PC-9 (cell line): ENCODE data around the gene CCDC39. TPM values are rescaled to one million over a fixed set of nuclear protein-coding genes. Genes with fewer than 3 reads are reported as not detected.
"Not testable (repeated sequence)": the region's sequence is repeated elsewhere in the genome, so short reads cannot be mapped to it uniquely, and the experiment has no call there.

Experiments used
- BruUV-seq: library from RNA; stranded (reverse); fragments of 400-500 nt; replicated peaks from 2 replicates; lab custom pipeline; 2021; lab: Mats Ljungman, UMichigan
- CTCF ChIA-PET: fragments of 300-600 bp; sonication (Branson Sonifier 250); formaldehyde crosslinking; loops from one replicate; lab custom pipeline; 2022; ENCODE audit warnings: antibody characterized with exemption; lab: Charles Lee
- POLR2A ChIA-PET: fragments of 300-600 bp; sonication (Branson Sonifier 250); formaldehyde crosslinking; loops from one replicate; lab custom pipeline; 2022; ENCODE audit warnings: antibody characterized with exemption; ENCODE audit not compliant: unreplicated experiment; lab: Charles Lee
- DNase-seq, 2 experiments: peaks; one replicate each; pipeline versions ENCODE4 v3.0.0 to v3.0.0-alpha.2; 2015 to 2022; ENCODE audit warnings: mixed read lengths in 1 of 2
- H2AFZ ChIP-seq: fragments of 200-600 bp; sonication (generic); 2 replicates; pipeline ENCODE4 v1.8.1; 2017; ENCODE audit warnings: antibody characterized with exemption
- H3F3A ChIP-seq: fragments of 200-600 bp; sonication (generic); 2 replicates; pipeline ENCODE4 v1.8.1; 2017; ENCODE audit warnings: antibody characterized with exemption, mild to moderate bottlenecking, low read depth; ENCODE audit not compliant: insufficient read depth
- H3K27ac ChIP-seq: fragments of 200-600 bp; sonication (generic); 2 replicates; pipeline ENCODE4 v1.6.1; 2016; ENCODE audit warnings: mixed run types
- H3K27me3 ChIP-seq: fragments of 200-600 bp; sonication (generic); 2 replicates; pipeline ENCODE4 v1.6.1; 2016; ENCODE audit warnings: low read depth, mixed run types; ENCODE audit not compliant: insufficient read depth
- H3K36me3 ChIP-seq: fragments of 200-600 bp; sonication (generic); 2 replicates; pipeline ENCODE4 v1.6.1; 2016; ENCODE audit warnings: low read depth, mixed run types
- H3K4me1 ChIP-seq: fragments of 200-600 bp; sonication (generic); replicated peaks from 2 replicates; pipeline ENCODE4 v1.6.1; 2016; ENCODE audit warnings: mixed run types; ENCODE audit not compliant: insufficient read depth
- H3K4me2 ChIP-seq: fragments of 200-600 bp; sonication (generic); 2 replicates; pipeline ENCODE4 v1.6.1; 2017; ENCODE audit warnings: mixed run types
- H3K4me3 ChIP-seq: fragments of 200-600 bp; sonication (generic); 2 replicates; pipeline ENCODE4 v1.6.1; 2016; ENCODE audit warnings: mixed run types
- H3K79me2 ChIP-seq: fragments of 200-600 bp; sonication (generic); 2 replicates; pipeline ENCODE4 v1.6.1; 2017; ENCODE audit warnings: low read depth, mixed run types
- H3K9me2 ChIP-seq: fragments of 200-600 bp; sonication (generic); 2 replicates; pipeline ENCODE4 v1.8.1; 2017; ENCODE audit warnings: mild to moderate bottlenecking; ENCODE audit not compliant: insufficient read depth
- H3K9me3 ChIP-seq: fragments of 200-600 bp; sonication (generic); 2 replicates; pipeline ENCODE4 v1.8.1; 2016; ENCODE audit warnings: low read depth; ENCODE audit not compliant: insufficient read depth
- H4K20me1 ChIP-seq: fragments of 200-600 bp; sonication (generic); 2 replicates; pipeline ENCODE4 v1.8.1; 2017; ENCODE audit not compliant: insufficient read depth
- EZH2 ChIP-seq: fragments of 200-600 bp; sonication (generic); IDR thresholded peaks from 2 replicates; pipeline ENCODE4 v1.8.0; 2017; ENCODE audit warnings: antibody characterized with exemption, low read depth
- intact Hi-C: fragments of 100-400 bp; cut with micrococcal nuclease; formaldehyde crosslinking; loops from one replicate; pipeline ENCODE4 v1.10.0; 2022; ENCODE audit not compliant: unreplicated experiment
- total RNA-seq: library from RNA; stranded (reverse); gene quantifications from 2 replicates; pipeline ENCODE4 v1.2.3, GENCODE V29; 2021
- TF ChIP-seq, protein P1 (sequence below): fragments of 200-600 bp; sonication (generic); conservative IDR thresholded peaks from 2 replicates; pipeline ENCODE4 v1.6.1; 2017; ENCODE audit warnings: mixed run types, antibody characterized with exemption, mild to moderate bottlenecking, moderate library complexity

The CCDC39 gene
- total RNA-seq, 1 experiment from 2014 or later = 0.26 TPM

DNA sequence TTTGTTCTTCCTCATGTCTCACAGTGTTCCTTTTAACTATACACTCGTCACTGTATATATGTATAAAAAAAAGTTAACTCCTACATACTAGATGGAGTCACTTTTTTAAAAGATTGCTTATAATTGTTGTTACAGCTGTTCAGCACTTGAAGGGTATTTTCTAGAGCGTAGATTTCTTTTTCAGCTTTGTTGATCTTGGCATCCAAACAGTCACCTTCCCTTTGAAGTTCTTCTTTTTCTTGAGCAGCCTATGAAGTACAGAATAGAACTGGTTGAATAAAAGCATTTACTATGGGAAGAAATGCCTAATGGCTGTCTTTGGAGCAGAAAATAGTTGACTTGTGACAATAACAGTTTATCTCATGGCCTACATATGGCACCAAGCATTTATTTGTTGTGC is 59.6 kb downstream of the CCDC39 start:
- H3K36me3 ChIP-seq = no peaks in the 10 kb centered on the region
- H2AFZ ChIP-seq = no peak overlapping the region
- H3K4me3 ChIP-seq = no peak overlapping the region
- TF ChIP-seq EZH2 = no peak
- TF ChIP-seq, protein P1, sequence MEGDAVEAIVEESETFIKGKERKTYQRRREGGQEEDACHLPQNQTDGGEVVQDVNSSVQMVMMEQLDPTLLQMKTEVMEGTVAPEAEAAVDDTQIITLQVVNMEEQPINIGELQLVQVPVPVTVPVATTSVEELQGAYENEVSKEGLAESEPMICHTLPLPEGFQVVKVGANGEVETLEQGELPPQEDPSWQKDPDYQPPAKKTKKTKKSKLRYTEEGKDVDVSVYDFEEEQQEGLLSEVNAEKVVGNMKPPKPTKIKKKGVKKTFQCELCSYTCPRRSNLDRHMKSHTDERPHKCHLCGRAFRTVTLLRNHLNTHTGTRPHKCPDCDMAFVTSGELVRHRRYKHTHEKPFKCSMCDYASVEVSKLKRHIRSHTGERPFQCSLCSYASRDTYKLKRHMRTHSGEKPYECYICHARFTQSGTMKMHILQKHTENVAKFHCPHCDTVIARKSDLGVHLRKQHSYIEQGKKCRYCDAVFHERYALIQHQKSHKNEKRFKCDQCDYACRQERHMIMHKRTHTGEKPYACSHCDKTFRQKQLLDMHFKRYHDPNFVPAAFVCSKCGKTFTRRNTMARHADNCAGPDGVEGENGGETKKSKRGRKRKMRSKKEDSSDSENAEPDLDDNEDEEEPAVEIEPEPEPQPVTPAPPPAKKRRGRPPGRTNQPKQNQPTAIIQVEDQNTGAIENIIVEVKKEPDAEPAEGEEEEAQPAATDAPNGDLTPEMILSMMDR = no peak
- CTCF ChIA-PET = no interaction called here
- no peak overlapping the region for H3K4me2 ChIP-seq
- no peaks in the 10 kb centered on the region for H4K20me1 ChIP-seq
- DNase-seq = no peak
- intact Hi-C loops = loop anchor here (10.0 kb wide), 1 partner anchor 365 kb away; the partner anchor contains the start of gene DNAJC19
- H3K79me2 ChIP-seq = no peaks in the 10 kb centered on the region
- POLR2A ChIA-PET = no interaction called here
- H3F3A ChIP-seq = 0 out of 2 replicates have a peak, but pooled peaks cover 4% of the 10 kb centered on the region
- no TSS peak for BruUV-seq
- no peaks in the 10 kb centered on the region for H3K4me1 ChIP-seq
- 0 out of 2 replicates have a peak, but pooled peaks cover 3% of the 10 kb centered on the region for H3K9me3 ChIP-seq
- no peak overlapping the region for H3K27ac ChIP-seq
- H3K9me2 ChIP-seq = no peaks in the 10 kb centered on the region
- no peaks in the 10 kb centered on the region for H3K27me3 ChIP-seq

DNA sequence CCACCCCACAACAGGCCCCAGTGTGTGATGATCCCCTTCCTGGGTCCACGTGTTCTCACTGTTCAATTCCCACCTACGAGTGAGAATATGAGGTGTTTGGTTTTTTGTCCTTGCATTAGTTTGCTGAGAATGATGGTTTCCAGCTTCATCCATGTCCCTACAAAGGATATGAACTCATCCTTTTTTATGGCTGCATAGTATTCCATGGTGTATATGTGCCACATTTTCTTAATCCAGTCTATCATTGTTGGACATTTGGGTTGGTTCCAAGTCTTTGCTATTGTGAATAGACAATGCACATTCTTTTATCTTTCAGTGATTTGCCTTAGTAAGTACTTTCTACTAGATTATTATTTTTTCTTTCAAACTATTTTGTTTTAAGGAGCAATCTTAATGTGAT is 60.7 kb downstream of the CCDC39 start:
- BruUV-seq, H3K4me1 ChIP-seq, DNase-seq, H2AFZ ChIP-seq, H3K4me2 ChIP-seq, H3K36me3 ChIP-seq, CTCF ChIA-PET, H4K20me1 ChIP-seq, H3K4me3 ChIP-seq, H3K9me3 ChIP-seq, H3F3A ChIP-seq, H3K27ac ChIP-seq, POLR2A ChIA-PET, H3K9me2 ChIP-seq, H3K27me3 ChIP-seq, H3K79me2 ChIP-seq: not testable (repeated sequence)
- intact Hi-C loops = loop anchor here (10.0 kb wide), 1 partner anchor 366 kb away; the partner anchor contains the start of gene DNAJC19

DNA sequence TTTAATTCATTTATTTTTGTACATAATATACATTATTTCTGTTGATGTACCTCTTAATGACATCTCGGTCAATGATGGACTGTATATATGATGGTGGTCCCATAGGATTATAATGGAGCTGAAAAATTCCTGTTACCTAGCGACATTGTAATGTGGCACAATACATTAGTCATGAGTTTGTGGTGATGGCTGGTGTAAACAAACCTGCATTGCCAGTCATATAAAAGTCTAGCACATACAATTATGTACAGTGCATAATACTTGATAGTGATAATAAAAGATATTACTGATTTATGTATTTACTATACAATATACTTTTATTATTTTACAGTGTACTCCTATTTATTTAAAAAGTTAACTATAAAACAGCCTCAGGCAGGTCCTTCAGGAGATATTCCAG is 62.2 kb downstream of the CCDC39 start:
- ChIA-PET CTCF (no interaction called here), POLR2A (no interaction called here)
- no TSS peak for BruUV-seq
- Histone ChIP-seq H3K9me3 (0 out of 2 replicates have a peak, but pooled peaks cover 3% of the 10 kb centered on the region), H3K27me3 (no peaks in the 10 kb centered on the region), H3F3A (0 out of 2 replicates have a peak, but pooled peaks cover 5% of the 10 kb centered on the region), H3K79me2 (no peaks in the 10 kb centered on the region), H3K4me1 (no peaks in the 10 kb centered on the region), H3K36me3 (no peaks in the 10 kb centered on the region), H3K4me2 (no peak overlapping the region), H3K27ac (no peak overlapping the region), H4K20me1 (no peaks in the 10 kb centered on the region; the same call in 1 of the 2 replicates), H2AFZ (no peak overlapping the region), H3K9me2 (no peaks in the 10 kb centered on the region), H3K4me3 (no peak overlapping the region)
- no peak for TF ChIP-seq EZH2
- TF ChIP-seq, protein P1 = no peak
- DNase-seq = no peak
- intact Hi-C loops = loop anchor here (10.0 kb wide), 1 partner anchor 368 kb away; the partner anchor contains the start of gene DNAJC19
